ENCODE results near the gene TBATA. TPM values are rescaled to one million over a fixed set of nuclear protein-coding genes. Genes with fewer than 3 reads are reported as not detected.

TBATA gene
- total RNA-seq, 1 experiment from 2014 or later: not detected

- intact Hi-C loops (cut with micrococcal nuclease; ENCODE audit: unreplicated experiment): no loop called here
- Histone ChIP-seq H3K4me1 (ENCODE audit: insufficient read depth, low read length, poor library complexity, severe bottlenecking) (no peaks in the 10 kb centered on the region), H3K4me3 (ENCODE audit: low read depth, low read length, poor library complexity, severe bottlenecking) (no peak overlapping the region), H3K27ac (ENCODE audit: low read depth, low read length, poor library complexity, severe bottlenecking) (no peak overlapping the region), H3K36me3 (ENCODE audit: insufficient read depth, low read length, poor library complexity, severe bottlenecking) (no peaks in the 10 kb centered on the region), H3K27me3 (replicated peaks; ENCODE audit: insufficient read depth, low read depth, low read length, poor library complexity) (no peaks in the 10 kb centered on the region), H3K9me3 (ENCODE audit: low read depth, low read length, poor library complexity, severe bottlenecking) (no peaks in the 10 kb centered on the region)
- POLR2A ChIA-PET (ENCODE audit: low non-redundant PET): no interaction called here
- no TSS peak for BruUV-seq (replicated peaks)
- no peak for TF ChIP-seq CTCF (conservative IDR thresholded peaks at IDR 0.05; ENCODE audit: low read depth, low read length)
- TF ChIP-seq EZH2 (IDR thresholded peaks at IDR 0.05; ENCODE audit: borderline replicate concordance, low read depth, low read length, poor library complexity, severe bottlenecking): no peak
- no peak for DNase-seq (ENCODE audit: low spot score)
- CTCF ChIA-PET: no interaction called here
Measured at GRCh38 chr10:70833601-70834000, 48.4 kb upstream of the TBATA start.

- ChIA-PET POLR2A (ENCODE audit: low non-redundant PET) (interaction anchor here (0.6 kb wide), 1 partner anchor 10 kb away, joined by 8 read pairs; no protein-coding TSS in a partner anchor), CTCF (no interaction called here)
- no TSS peak for BruUV-seq (replicated peaks)
- no peak overlapping the region for H3K4me3 ChIP-seq (ENCODE audit: low read depth, low read length, poor library complexity, severe bottlenecking)
- no peaks in the 10 kb centered on the region for H3K4me1 ChIP-seq (ENCODE audit: insufficient read depth, low read length, poor library complexity, severe bottlenecking)
- no peaks in the 10 kb centered on the region for H3K9me3 ChIP-seq (ENCODE audit: low read depth, low read length, poor library complexity, severe bottlenecking)
- no peaks in the 10 kb centered on the region for H3K36me3 ChIP-seq (ENCODE audit: insufficient read depth, low read length, poor library complexity, severe bottlenecking)
- intact Hi-C loops (cut with micrococcal nuclease; ENCODE audit: unreplicated experiment): no loop called here
- TF ChIP-seq EZH2 (IDR thresholded peaks at IDR 0.05; ENCODE audit: borderline replicate concordance, low read depth, low read length, poor library complexity, severe bottlenecking) (no peak), CTCF (conservative IDR thresholded peaks at IDR 0.05; ENCODE audit: low read depth, low read length) (no peak)
- H3K27ac ChIP-seq (ENCODE audit: low read depth, low read length, poor library complexity, severe bottlenecking): no peak overlapping the region
- H3K27me3 ChIP-seq (replicated peaks; ENCODE audit: insufficient read depth, low read depth, low read length, poor library complexity): no peaks in the 10 kb centered on the region
- DNase-seq (ENCODE audit: low spot score): no peak
Measured at GRCh38 chr10:70832852-70833528, 47.8 kb upstream of the TBATA start.

- Histone ChIP-seq H3K4me3 (ENCODE audit: low read depth, low read length, poor library complexity, severe bottlenecking) (no peak overlapping the region), H3K4me1 (ENCODE audit: insufficient read depth, low read length, poor library complexity, severe bottlenecking) (no peaks in the 10 kb centered on the region), H3K27me3 (replicated peaks; ENCODE audit: insufficient read depth, low read depth, low read length, poor library complexity) (no peaks in the 10 kb centered on the region), H3K36me3 (ENCODE audit: insufficient read depth, low read length, poor library complexity, severe bottlenecking) (no peaks in the 10 kb centered on the region), H3K9me3 (ENCODE audit: low read depth, low read length, poor library complexity, severe bottlenecking) (no peaks in the 10 kb centered on the region), H3K27ac (ENCODE audit: low read depth, low read length, poor library complexity, severe bottlenecking) (no peak overlapping the region)
- intact Hi-C loops (cut with micrococcal nuclease; ENCODE audit: unreplicated experiment): no loop called here
- no peak for DNase-seq (ENCODE audit: low spot score)
- POLR2A ChIA-PET (ENCODE audit: low non-redundant PET): interaction anchor here (0.6 kb wide), 1 partner anchor 9 kb away, joined by 8 read pairs; no protein-coding TSS in a partner anchor
- CTCF ChIA-PET: no interaction called here
- no TSS peak for BruUV-seq (replicated peaks)
- TF ChIP-seq CTCF (conservative IDR thresholded peaks at IDR 0.05; ENCODE audit: low read depth, low read length) (no peak), EZH2 (IDR thresholded peaks at IDR 0.05; ENCODE audit: borderline replicate concordance, low read depth, low read length, poor library complexity, severe bottlenecking) (no peak)
Measured at GRCh38 chr10:70832221-70832620, 47.0 kb upstream of the TBATA start.
